Omental fat pad (tissue), 4 donors: ENCODE measurements around the gene PHF12. TPM values are rescaled to one million over a fixed set of nuclear protein-coding genes. Genes with fewer than 3 reads are reported as not detected.

Experiments used
- ATAC-seq: fragments of 150-250 bp; one replicate; pipeline ENCODE4 v1.9.1; 2016; ENCODE audit warnings: mild to moderate bottlenecking, moderate library complexity; ENCODE audit not compliant: low FRiP score
- DNase-seq: peaks from one replicate; pipeline ENCODE4 v3.0.0-alpha.2; 2019; ENCODE audit warnings: low spot score
- CTCF ChIP-seq, 3 donors: fragments of 450-650 bp; IDR thresholded peaks; one replicate each; pipeline ENCODE4 v1.5.1; 2016 to 2017; ENCODE audit warnings: antibody characterized with exemption in 3 of 3, mild to moderate bottlenecking in 3 of 3, moderate library complexity in 2 of 3
- total RNA-seq, 4 donors: library from RNA; depleted of rRNA; stranded (reverse); fragments of >200 nt; gene quantifications; one replicate each; pipeline ENCODE4 v1.1.0, GENCODE V29; 2016

Gene PHF12
- total RNA-seq, 4 donors from 2014 or later: 15.6 to 47.1 (median 27.6) TPM

GRCh38 chr17:28944343-28944742 lies 7.0 kb downstream of the PHF12 start:
- DNase-seq: no peak
- TF ChIP-seq CTCF (IDR thresholded peaks at IDR 0.05): no peak
- ATAC-seq: no peak

- no peak for DNase-seq
- no peak for ATAC-seq
- no peak for TF ChIP-seq CTCF (IDR thresholded peaks at IDR 0.05)
These were observed 8.4 kb downstream of the PHF12 start for GRCh38 chr17:28942925-28943324.

- no peak for ATAC-seq
These were observed 10.1 kb downstream of the PHF12 start for GRCh38 chr17:28941251-28941650.

GRCh38 chr17:28940675-28941074 lies 10.6 kb downstream of the PHF12 start:
- TF ChIP-seq CTCF (IDR thresholded peaks at IDR 0.05): no peak
- DNase-seq: no peak
- no peak for ATAC-seq

More at GRCh38 chr17:28941251-28941650, 10.1 kb downstream of the PHF12 start:
- TF ChIP-seq CTCF (IDR thresholded peaks at IDR 0.05): no peak
- no peak for DNase-seq

GRCh38 chr17:28940142-28940541 lies 11.2 kb downstream of the PHF12 start:
- TF ChIP-seq CTCF (IDR thresholded peaks at IDR 0.05): no peak
- ATAC-seq: no peak

GRCh38 chr17:28938552-28938951 lies 12.8 kb downstream of the PHF12 start:
- ATAC-seq: no peak
- DNase-seq: no peak
- TF ChIP-seq CTCF (IDR thresholded peaks at IDR 0.05): no peak

More at GRCh38 chr17:28940142-28940541, 11.2 kb downstream of the PHF12 start:
- no peak for DNase-seq

GRCh38 chr17:28937044-28937729 lies 14.1 kb downstream of the PHF12 start:
- DNase-seq (no peak), ATAC-seq (peak; percentile 18)
- TF ChIP-seq CTCF (IDR thresholded peaks at IDR 0.05): no peak
